GM12891 (cell line): ENCODE results near the gene SMIM35.
"Not testable (repeated sequence)": the region's sequence is repeated elsewhere in the genome, so short reads cannot be mapped to it uniquely, and the experiment has no call there.

Experiments
- DNase-seq: peaks from one replicate; pipeline ENCODE4 v3.0.0; 2011; ENCODE audit warnings: low spot score; ENCODE audit not compliant: insufficient read length
- FAIRE-seq: peaks from 2 replicates; lab custom pipeline; 2011; peaks lifted over from hg19 to GRCh38; lab: Jason Lieb, UNC
- PAX5 ChIP-seq: IDR thresholded peaks from 2 replicates; pipeline ENCODE4 v1.6.1; 2011; ENCODE audit warnings: low read length, moderate library complexity, mild to moderate bottlenecking; ENCODE audit not compliant: insufficient read depth, severe bottlenecking
- POLR2A ChIP-seq: IDR thresholded peaks from 2 replicates; pipeline ENCODE4 v1.6.1; 2011; ENCODE audit warnings: low read depth, low read length, control low read depth
- POLR2AphosphoS5 ChIP-seq: IDR thresholded peaks from 2 replicates; pipeline ENCODE4 v1.6.1; 2011; ENCODE audit warnings: low read depth, low read length, control low read depth
- POU2F2 ChIP-seq: IDR thresholded peaks from 2 replicates; pipeline ENCODE4 v1.6.1; 2011; ENCODE audit warnings: low read depth, mild to moderate bottlenecking, control low read depth, low read length, moderate library complexity
- SPI1 ChIP-seq: IDR thresholded peaks from 2 replicates; pipeline ENCODE4 v1.6.1; 2011; ENCODE audit warnings: low read depth, low read length, control low read depth
- TAF1 ChIP-seq: IDR thresholded peaks from 2 replicates; pipeline ENCODE4 v1.6.1; 2011; ENCODE audit warnings: low read depth, low read length, control low read depth

The SMIM35 gene

DNA sequence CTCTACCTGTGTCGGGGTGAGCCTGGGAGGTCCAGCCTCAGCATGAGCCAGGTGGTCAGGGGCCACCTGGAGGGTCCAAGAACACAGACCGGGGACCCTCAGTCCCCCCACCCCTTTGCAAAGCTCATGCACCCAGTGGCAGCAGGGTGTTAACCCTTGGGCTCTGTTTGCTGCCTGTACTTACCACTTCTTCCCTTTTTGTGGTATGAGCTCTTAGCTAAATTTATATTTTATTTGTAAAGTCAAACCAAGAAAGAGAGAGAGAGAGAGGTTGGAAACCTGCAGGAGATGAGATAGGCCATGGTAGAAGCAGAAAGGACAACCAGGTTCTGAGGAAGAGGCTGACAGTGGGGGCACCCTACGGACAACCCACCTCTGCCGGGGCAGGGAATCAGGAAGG lies 70.7 kb downstream of the SMIM35 start:
- FAIRE-seq = no peak
- no peak for DNase-seq
- TF ChIP-seq POU2F2 (no peak), SPI1 (no peak), POLR2A (no peak), TAF1 (no peak), POLR2AphosphoS5 (no peak), PAX5 (no peak)

DNA sequence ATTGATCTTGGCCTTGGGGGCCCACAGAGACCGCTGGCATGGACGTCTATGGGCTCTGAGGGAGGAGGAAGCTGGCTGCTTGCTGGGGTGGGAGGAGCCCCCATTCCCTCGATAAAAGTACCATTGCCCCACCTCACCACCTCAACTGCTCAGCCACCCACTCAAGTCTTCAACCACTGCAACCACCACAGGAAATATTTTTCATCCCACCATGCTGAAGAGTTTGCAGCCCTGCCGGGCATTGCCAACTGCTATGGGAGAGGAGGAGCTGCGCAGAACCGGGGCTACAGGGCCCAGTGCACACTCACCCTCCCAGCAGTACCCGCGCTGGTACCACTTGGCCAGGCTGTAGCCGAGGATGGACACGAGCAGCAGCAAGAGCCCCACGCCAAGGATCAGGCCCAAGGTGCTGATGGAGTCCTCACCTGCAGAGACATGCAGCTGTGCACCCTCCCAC lies 71.3 kb downstream of the SMIM35 start:
- FAIRE-seq = peak; percentile 80
- no peak for DNase-seq
- TF ChIP-seq PAX5 = no peak
- no peak for TF ChIP-seq POLR2A
- no peak for TF ChIP-seq POLR2AphosphoS5
- no peak for TF ChIP-seq TAF1
- TF ChIP-seq SPI1 = no peak
- TF ChIP-seq POU2F2 = no peak

DNA sequence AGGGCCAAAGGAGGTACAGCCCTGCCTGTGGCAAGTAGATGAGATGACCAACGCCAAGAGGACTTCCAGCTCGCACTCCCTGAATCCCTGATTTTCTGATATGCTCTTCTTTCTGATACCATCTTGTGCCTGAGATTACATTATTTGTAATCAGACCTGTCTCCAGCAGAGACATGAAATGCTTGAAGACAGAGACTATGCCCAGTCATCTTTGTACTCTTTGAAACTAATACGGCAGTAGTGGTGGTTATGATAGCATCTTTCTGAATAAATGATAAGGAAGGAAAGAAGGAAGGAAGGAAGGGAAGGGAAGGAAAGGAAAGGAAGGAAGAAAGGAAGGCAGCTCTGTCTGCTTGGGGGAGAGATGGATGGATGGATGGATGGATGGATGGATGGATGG lies 72.7 kb downstream of the SMIM35 start:
- TF ChIP-seq POLR2A = no peak
- TF ChIP-seq TAF1 = no peak
- TF ChIP-seq POLR2AphosphoS5 = no peak
- TF ChIP-seq PAX5 = no peak
- TF ChIP-seq POU2F2 = no peak
- TF ChIP-seq SPI1 = no peak
- no peak for FAIRE-seq
- DNase-seq = no peak

DNA sequence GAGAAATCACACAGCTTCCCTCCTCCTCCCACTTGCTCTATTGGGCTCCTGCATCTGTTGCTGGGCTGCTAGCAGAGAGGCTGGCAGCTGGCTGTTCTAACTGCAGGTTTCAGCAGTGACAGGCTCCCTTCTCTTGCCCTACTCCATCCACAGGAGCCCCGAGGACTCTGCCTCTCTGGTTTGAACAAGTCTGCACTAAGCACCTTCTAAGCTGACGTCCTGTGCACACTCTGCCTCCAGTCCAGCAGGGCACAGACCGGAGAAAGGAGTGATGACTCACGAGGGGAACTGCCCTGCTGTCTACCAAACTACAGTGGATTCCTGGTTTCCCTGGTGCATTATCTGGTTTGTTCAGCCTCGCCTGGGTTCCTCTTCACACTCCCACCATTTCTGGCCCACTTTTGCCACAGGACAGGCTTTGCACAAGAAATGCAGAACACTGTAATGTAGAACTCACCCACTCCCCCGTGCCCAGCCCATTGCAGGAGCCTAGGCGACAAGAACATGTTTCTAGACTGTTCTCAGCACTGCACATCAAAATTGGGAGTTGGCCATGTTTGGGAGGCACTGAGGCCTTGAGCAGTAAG lies 74.6 kb downstream of the SMIM35 start:
- peak; percentile 46; the same call in 1 of the 2 replicates for TF ChIP-seq SPI1
- TF ChIP-seq POU2F2 = no peak
- FAIRE-seq (peak; percentile 88), DNase-seq (no peak)

DNA sequence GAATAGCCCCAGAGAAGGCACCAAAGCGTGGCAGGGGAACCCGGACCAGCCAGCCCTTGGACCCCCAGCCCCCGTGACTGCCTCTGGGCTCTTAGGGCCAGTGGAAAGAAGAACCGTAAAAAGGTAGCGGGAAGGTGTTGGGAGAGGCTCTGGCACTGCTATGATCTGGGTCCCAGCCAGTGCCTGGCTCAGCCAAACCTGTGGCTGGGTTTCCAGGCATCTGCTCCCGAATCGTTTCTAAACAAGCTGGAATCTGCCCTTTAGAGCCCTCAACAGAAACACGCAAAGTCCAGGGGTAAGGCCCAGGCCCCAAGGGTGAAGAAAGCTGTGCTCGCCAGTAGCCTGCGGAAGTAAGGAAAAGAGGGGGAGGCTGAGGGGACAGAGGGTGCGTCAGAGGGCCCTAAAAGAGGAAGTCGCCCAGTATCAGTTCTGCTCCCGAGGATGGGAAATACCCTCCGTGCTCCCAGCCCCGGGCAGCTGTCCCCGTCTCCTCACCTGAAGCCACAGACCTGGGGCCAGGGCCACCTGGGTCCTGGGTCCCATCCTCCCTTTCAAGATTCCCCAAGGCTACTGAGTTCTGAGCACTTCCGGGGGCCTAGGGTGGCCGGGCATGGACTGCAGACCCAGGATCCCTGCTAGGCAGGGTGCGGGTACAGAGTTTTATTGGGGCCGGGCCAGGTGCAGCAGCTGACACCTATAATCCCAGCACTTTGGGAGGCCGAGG lies 75.9 kb downstream of the SMIM35 start:
- FAIRE-seq (peak; percentile 89), DNase-seq (peak; percentile 50)
- TF ChIP-seq SPI1 = peak; percentile 100
- TF ChIP-seq PAX5 = peak; percentile 39
- no peak for TF ChIP-seq POLR2A
- peak; percentile 87 for TF ChIP-seq POU2F2
- peak; percentile 59; the same call in 1 of the 2 replicates for TF ChIP-seq POLR2AphosphoS5
- TF ChIP-seq TAF1 = no peak; the same call in 1 of the 2 replicates

DNA sequence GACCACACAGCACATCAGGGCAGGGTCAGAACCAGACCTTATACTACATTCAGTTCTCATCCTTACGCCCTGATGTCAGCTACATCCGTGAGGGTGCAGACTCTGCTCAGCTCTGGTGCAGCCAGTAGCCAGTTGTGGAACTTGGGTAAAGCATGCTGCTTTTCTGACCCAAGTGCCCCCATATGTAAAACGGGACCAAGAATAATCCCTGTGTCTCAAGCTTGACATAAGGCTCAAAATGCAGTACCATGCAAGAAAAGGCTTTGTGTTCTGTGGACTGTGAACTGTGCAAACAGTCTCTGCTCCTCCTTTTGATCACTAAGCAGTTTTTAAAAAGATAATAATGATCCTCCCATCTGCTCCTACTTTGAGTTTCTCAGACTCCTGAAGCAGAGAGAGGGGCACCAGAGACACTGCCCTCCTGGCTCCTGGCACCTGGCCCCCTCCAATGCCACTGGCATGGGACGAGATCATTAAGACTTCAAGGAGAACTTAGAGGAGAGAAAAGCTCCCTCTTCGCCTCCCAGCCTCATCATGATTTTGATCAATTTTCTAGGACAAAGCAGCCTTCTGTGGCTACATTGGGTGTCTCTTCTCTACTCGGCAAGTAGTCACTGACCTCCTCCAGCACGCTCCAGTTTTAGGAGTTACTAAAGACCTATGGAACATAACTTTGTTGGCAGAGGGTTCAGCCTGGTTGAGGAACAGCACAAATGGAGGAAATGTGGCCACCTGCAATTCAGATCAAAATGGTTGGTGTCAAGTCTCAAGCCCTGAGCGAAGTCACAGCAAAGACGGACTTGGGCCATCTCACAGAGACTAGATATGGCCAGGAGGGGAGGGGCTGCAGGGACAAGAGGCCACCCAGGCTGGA lies 76.7 kb downstream of the SMIM35 start:
- no peak for TF ChIP-seq PAX5
- no peak for TF ChIP-seq POU2F2
- no peak for TF ChIP-seq TAF1
- TF ChIP-seq POLR2AphosphoS5 = no peak
- no peak for TF ChIP-seq SPI1
- no peak for TF ChIP-seq POLR2A
- peak; percentile 94 for FAIRE-seq
- DNase-seq = no peak

DNA sequence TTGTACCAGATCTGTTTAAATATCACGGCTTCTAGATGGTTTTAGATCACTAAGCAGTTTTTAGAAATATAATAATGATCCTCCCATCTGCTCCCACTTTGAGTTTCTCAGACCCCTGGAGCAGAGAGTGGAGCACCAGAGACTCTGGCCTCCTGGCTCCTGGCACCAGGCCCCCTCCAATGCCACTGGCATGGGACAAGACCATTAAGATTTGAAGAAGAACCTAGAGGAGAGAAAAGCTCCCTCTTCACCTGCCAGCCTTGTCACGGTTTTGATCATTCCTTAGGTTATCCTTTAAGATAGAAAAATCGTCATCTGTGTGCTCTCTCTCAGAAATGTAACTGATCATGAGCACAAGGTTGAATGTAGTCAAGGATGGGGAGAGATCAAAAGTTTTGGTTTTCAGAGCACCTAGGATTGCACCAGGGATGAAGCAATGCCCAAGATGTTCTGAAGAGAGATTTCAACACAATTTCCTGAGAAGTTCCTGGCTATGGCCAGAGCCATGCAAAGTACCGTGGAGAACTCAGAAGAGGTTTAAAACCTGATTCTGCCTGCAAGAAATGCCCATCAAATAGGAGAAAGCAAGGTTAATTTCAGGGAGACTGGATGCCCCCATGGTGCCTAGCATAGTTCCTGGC lies 78.4 kb downstream of the SMIM35 start:
- DNase-seq (no peak), FAIRE-seq (no peak)
- no peak for TF ChIP-seq POLR2AphosphoS5
- TF ChIP-seq PAX5 = no peak
- no peak for TF ChIP-seq TAF1
- no peak for TF ChIP-seq POLR2A
- no peak for TF ChIP-seq SPI1
- TF ChIP-seq POU2F2 = no peak

DNA sequence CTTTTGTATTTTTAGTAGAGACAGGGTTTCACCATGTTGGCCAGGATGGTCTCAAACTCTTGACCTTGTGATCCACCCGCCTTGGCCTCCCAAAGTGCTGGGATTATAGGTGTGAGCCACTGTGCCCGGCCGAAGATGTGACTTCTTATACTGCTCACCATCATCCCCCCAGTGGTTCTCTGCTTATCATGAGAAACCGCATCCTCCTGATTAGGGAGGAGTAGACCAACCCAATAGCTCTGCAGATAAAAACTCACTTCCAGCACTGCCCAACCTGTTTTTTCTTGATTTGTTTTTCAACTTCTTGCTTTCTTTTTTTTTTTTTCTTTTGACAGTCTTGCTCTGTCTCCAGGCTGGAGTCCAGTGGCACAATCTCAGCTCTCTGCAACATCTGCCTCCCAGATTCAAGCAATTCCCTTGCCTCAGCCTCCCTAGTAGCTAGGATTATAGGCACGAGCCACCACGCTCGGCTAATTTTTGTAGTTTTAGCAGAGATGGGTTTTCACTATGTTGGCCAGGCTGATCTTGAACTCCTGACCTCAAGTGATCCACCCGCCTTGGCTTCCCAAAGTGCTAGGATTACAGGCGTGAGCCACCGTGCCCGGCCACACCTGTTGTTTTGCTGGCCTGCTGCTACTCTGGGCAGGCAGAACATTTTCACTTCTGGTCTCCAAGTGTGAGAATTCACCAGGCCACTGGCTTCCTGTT lies 79.0 kb downstream of the SMIM35 start:
- FAIRE-seq = peak; percentile 72
- not testable (repeated sequence) for DNase-seq
- TF ChIP-seq SPI1 = peak; percentile 83

DNA sequence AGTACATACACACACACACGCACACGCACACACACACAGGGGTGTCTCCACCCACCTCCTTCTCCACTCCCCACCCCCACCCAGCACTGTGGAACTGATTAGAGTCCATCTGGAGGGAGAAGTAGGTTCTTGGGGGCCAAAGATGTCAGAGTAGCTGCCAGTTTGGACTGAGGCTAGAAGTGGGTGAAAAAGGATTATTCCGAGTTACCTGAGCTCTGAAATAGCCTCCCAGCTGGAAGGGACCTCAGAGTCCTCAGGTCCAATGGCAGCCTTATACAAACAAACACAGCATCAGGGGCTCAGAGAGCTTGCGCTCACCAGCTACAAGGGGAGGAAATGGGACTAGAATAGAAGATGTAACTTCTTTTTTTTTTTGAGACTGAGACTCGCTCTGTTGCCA lies 79.7 kb downstream of the SMIM35 start:
- TF ChIP-seq PAX5 (no peak), SPI1 (peak; percentile 19; the same call in 1 of the 2 replicates), TAF1 (no peak)
- FAIRE-seq (peak; percentile 87), DNase-seq (no peak)
